GM21360 (cell line): ENCODE measurements around the gene SCO1.
A peak's percentile ranks its signal among the peaks of the same experiment; 100 is the strongest.

Experiments
- ATAC-seq: cut with Tn5 transposase; IDR thresholded peaks from one replicate; pipeline ENCODE4 v1.9.1; 2021; ENCODE audit warnings: mild to moderate bottlenecking, moderate library complexity; ENCODE audit not compliant: unreplicated experiment

The SCO1 gene

GRCh38 chr17:10657148-10657547 is 40.2 kb downstream of the SCO1 start, which contains the start of gene MYH3:
Gene MYH3, minus strand, starts transcription at chr17:10657309. Its CDS starts 2,245 bp downstream, at chr17:10655064.
- no peak for ATAC-seq

- ATAC-seq = no peak
These were observed 43.3 kb downstream of the SCO1 start for GRCh38 chr17:10653987-10654386.

- ATAC-seq = no peak
These were observed 44.2 kb downstream of the SCO1 start for GRCh38 chr17:10652984-10653659.

- ATAC-seq = no peak
These were observed 45.4 kb downstream of the SCO1 start for GRCh38 chr17:10651927-10652326.

- ATAC-seq = no peak
These were observed 47.7 kb downstream of the SCO1 start for GRCh38 chr17:10649602-10650001.

- no peak for ATAC-seq
These were observed 48.4 kb downstream of the SCO1 start for GRCh38 chr17:10648956-10649355.

- no peak for ATAC-seq
These were observed 49.0 kb downstream of the SCO1 start for GRCh38 chr17:10648381-10648780.

GRCh38 chr17:10646392-10646990 is 50.8 kb downstream of the SCO1 start:
- peak; percentile 74 for ATAC-seq

- no peak for ATAC-seq
These were observed 56.9 kb downstream of the SCO1 start for GRCh38 chr17:10640475-10640874.

- ATAC-seq = no peak
These were observed 59.2 kb downstream of the SCO1 start for GRCh38 chr17:10638151-10638550.

GRCh38 chr17:10635290-10635689 is 62.0 kb downstream of the SCO1 start:
- no peak for ATAC-seq

GRCh38 chr17:10633738-10634379 is 63.5 kb downstream of the SCO1 start:
- ATAC-seq = peak; percentile 96

GRCh38 chr17:10631701-10632100 is 65.6 kb downstream of the SCO1 start:
- no peak for ATAC-seq

- no peak for ATAC-seq
These were observed 66.2 kb downstream of the SCO1 start for GRCh38 chr17:10631048-10631700.

- no peak for ATAC-seq
These were observed 67.6 kb downstream of the SCO1 start for GRCh38 chr17:10629706-10630105.

- ATAC-seq = no peak
These were observed 68.6 kb downstream of the SCO1 start for GRCh38 chr17:10628756-10629155.

- no peak for ATAC-seq
These were observed 70.9 kb downstream of the SCO1 start for GRCh38 chr17:10626390-10626789.

- no peak for ATAC-seq
These were observed 72.4 kb downstream of the SCO1 start for GRCh38 chr17:10624969-10625368.

GRCh38 chr17:10623737-10624338 is 73.5 kb downstream of the SCO1 start:
- ATAC-seq = no peak

- ATAC-seq = no peak
These were observed 74.5 kb downstream of the SCO1 start for GRCh38 chr17:10622617-10623485.
